LNCAP (cell line): ENCODE results near the gene KLF9.

Source experiments
- CTCF ChIP-seq: fragments of 450-650 bp; IDR thresholded peaks from 2 replicates; pipeline ENCODE4 v1.5.1; 2017; ENCODE audit warnings: mild to moderate bottlenecking

The KLF9 gene

GRCh38 chr9:70450738-70451137 lies 36.3 kb upstream of the KLF9 start:
- TF ChIP-seq CTCF = no peak

GRCh38 chr9:70449461-70449860 lies 35.0 kb upstream of the KLF9 start:
- TF ChIP-seq CTCF = no peak

- no peak for TF ChIP-seq CTCF
These were observed 34.5 kb upstream of the KLF9 start for GRCh38 chr9:70448919-70449318.

GRCh38 chr9:70444904-70445303 lies 30.4 kb upstream of the KLF9 start:
- no peak for TF ChIP-seq CTCF

- TF ChIP-seq CTCF = no peak
These were observed 27.9 kb upstream of the KLF9 start for GRCh38 chr9:70442328-70442848.

GRCh38 chr9:70441622-70442021 lies 27.2 kb upstream of the KLF9 start:
- TF ChIP-seq CTCF = no peak

GRCh38 chr9:70439991-70440706 lies 25.7 kb upstream of the KLF9 start:
- TF ChIP-seq CTCF = no peak
